ENCODE results near the gene C10orf71.

Gene C10orf71

DNA sequence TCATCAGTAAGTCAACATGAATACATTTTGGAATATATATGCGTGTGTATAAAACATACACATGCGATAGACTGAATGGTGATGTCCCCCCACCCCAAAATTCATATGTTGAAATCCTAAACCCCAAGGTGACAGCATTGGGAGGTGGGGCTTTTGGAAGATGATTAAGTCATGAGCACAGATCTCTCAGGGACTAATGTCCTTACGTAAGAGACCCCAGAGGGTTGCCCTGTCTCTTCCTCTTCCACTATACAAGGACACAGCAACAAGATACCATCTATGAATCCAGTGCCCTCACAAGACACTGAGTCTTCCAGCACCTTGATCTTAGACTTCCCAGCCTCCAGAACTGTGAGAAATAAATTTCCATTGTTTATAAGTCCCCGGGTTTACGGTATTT, 74.4 kb downstream of the C10orf71 start:
- no peaks in the 10 kb centered on the region for H3K36me3 ChIP-seq (ENCODE audit: control insufficient read depth, low read length)
- H3K27ac ChIP-seq (ENCODE audit: low read depth, low read length), result no peak overlapping the region
- no peaks in the 10 kb centered on the region for H3K9me3 ChIP-seq (ENCODE audit: control insufficient read depth, insufficient read depth, low read length)
- no peaks in the 10 kb centered on the region for H3K4me1 ChIP-seq (ENCODE audit: control insufficient read depth, low read length)
- H3K4me2 ChIP-seq (ENCODE audit: low read length), result no peak overlapping the region
- TF ChIP-seq EZH2phosphoT487 (IDR thresholded peaks at IDR 0.05; ENCODE audit: borderline replicate concordance, low read length), result no peak
- TF ChIP-seq, protein P1, sequence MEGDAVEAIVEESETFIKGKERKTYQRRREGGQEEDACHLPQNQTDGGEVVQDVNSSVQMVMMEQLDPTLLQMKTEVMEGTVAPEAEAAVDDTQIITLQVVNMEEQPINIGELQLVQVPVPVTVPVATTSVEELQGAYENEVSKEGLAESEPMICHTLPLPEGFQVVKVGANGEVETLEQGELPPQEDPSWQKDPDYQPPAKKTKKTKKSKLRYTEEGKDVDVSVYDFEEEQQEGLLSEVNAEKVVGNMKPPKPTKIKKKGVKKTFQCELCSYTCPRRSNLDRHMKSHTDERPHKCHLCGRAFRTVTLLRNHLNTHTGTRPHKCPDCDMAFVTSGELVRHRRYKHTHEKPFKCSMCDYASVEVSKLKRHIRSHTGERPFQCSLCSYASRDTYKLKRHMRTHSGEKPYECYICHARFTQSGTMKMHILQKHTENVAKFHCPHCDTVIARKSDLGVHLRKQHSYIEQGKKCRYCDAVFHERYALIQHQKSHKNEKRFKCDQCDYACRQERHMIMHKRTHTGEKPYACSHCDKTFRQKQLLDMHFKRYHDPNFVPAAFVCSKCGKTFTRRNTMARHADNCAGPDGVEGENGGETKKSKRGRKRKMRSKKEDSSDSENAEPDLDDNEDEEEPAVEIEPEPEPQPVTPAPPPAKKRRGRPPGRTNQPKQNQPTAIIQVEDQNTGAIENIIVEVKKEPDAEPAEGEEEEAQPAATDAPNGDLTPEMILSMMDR (IDR thresholded peaks at IDR 0.05; ENCODE audit: low read depth, low read length, poor library complexity, severe bottlenecking), result no peak
- H3K4me3 ChIP-seq (ENCODE audit: low read length), result no peak overlapping the region
- H3K27me3 ChIP-seq (ENCODE audit: control insufficient read depth, low read length), result peaks cover 5% of the 10 kb centered on the region; the same call in 1 of the 2 replicates
- no peaks in the 10 kb centered on the region for H3F3A ChIP-seq (ENCODE audit: control insufficient read depth, insufficient read depth)
- H4K20me1 ChIP-seq (ENCODE audit: control insufficient read depth, insufficient read depth, low read depth, low read length), result no peaks in the 10 kb centered on the region
- no peaks in the 10 kb centered on the region for H3K9me2 ChIP-seq (replicated peaks; ENCODE audit: control insufficient read depth, low read length)
- no peaks in the 10 kb centered on the region for H3K79me2 ChIP-seq (ENCODE audit: control insufficient read depth, low read length)

DNA sequence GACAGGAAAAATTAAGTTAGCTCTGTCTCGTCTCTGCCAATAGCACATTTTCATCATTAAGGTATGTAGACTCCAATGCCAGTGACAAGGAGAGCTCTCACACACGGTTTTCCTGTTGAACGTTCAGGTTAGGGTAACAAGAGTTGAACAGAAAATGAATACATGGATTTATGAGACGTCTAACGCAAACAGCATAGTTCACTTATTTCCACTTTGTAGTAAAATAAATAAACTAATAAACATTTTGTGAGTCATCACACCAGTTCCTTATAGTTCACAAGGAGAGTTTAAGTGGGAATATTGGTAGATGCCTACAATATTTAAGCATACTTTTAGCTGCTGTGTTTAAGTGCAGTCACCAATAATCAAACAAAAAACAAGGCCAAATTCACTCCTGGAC, 75.8 kb downstream of the C10orf71 start:
- Histone ChIP-seq H3K36me3 (ENCODE audit: control insufficient read depth, low read length) (no peaks in the 10 kb centered on the region), H3K9me3 (ENCODE audit: control insufficient read depth, insufficient read depth, low read length) (no peaks in the 10 kb centered on the region), H3K4me1 (ENCODE audit: control insufficient read depth, low read length) (no peaks in the 10 kb centered on the region), H4K20me1 (ENCODE audit: control insufficient read depth, insufficient read depth, low read depth, low read length) (no peaks in the 10 kb centered on the region), H3K4me2 (ENCODE audit: low read length) (no peak overlapping the region), H3K27me3 (ENCODE audit: control insufficient read depth, low read length) (peaks cover 5% of the 10 kb centered on the region; the same call in 1 of the 2 replicates), H3K9me2 (replicated peaks; ENCODE audit: control insufficient read depth, low read length) (no peaks in the 10 kb centered on the region), H3K27ac (ENCODE audit: low read depth, low read length) (no peak overlapping the region), H3K79me2 (ENCODE audit: control insufficient read depth, low read length) (no peaks in the 10 kb centered on the region), H3F3A (ENCODE audit: control insufficient read depth, insufficient read depth) (no peaks in the 10 kb centered on the region), H3K4me3 (ENCODE audit: low read length) (no peak overlapping the region)
- no peak for TF ChIP-seq EZH2phosphoT487 (IDR thresholded peaks at IDR 0.05; ENCODE audit: borderline replicate concordance, low read length)
- TF ChIP-seq, protein P1 (IDR thresholded peaks at IDR 0.05; ENCODE audit: low read depth, low read length, poor library complexity, severe bottlenecking), result no peak

DNA sequence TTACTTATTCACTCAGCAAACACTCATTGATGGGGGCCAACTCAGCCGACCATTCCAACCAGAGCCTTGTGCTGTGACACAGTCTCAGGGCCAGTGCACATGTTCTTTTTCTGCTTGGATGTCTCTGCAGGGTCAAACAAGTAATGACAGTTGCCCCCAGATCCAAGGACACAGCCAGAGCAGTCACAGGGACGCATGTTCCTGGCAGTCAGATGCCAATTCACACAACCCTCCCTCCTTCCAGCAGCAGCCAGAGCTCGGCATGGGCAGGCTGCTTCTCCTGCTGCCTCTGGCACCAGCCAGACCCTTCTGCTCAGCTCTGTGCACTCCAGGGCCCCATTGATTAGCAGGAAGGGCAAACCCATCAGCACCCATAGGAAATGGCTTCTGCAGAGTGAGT, 76.6 kb downstream of the C10orf71 start:
- H3K4me2 ChIP-seq (ENCODE audit: low read length), result no peak overlapping the region
- H3K36me3 ChIP-seq (ENCODE audit: control insufficient read depth, low read length), result no peaks in the 10 kb centered on the region

More for the DNA sequence above, 76.6 kb downstream of the C10orf71 start:
- Histone ChIP-seq H3K4me3 (ENCODE audit: low read length) (no peak overlapping the region), H3F3A (ENCODE audit: control insufficient read depth, insufficient read depth) (no peaks in the 10 kb centered on the region), H3K79me2 (ENCODE audit: control insufficient read depth, low read length) (no peaks in the 10 kb centered on the region), H3K9me3 (ENCODE audit: control insufficient read depth, insufficient read depth, low read length) (no peaks in the 10 kb centered on the region), H3K27me3 (ENCODE audit: control insufficient read depth, low read length) (peaks cover 5% of the 10 kb centered on the region; the same call in 1 of the 2 replicates), H3K27ac (ENCODE audit: low read depth, low read length) (no peak overlapping the region), H3K9me2 (replicated peaks; ENCODE audit: control insufficient read depth, low read length) (no peaks in the 10 kb centered on the region), H3K4me1 (ENCODE audit: control insufficient read depth, low read length) (no peaks in the 10 kb centered on the region), H4K20me1 (ENCODE audit: control insufficient read depth, insufficient read depth, low read depth, low read length) (no peaks in the 10 kb centered on the region)
- TF ChIP-seq, protein P1 (IDR thresholded peaks at IDR 0.05; ENCODE audit: low read depth, low read length, poor library complexity, severe bottlenecking), result no peak
- no peak for TF ChIP-seq EZH2phosphoT487 (IDR thresholded peaks at IDR 0.05; ENCODE audit: borderline replicate concordance, low read length)

Data from DOHH2 (cell line).